GM12891 (cell line): ENCODE results near the gene HACD2.

Experiments
- POLR2A ChIP-seq: IDR thresholded peaks from 2 replicates; pipeline ENCODE4 v1.6.1; 2011; ENCODE audit warnings: low read depth, low read length, control low read depth
- POLR2AphosphoS5 ChIP-seq: IDR thresholded peaks from 2 replicates; pipeline ENCODE4 v1.6.1; 2011; ENCODE audit warnings: low read depth, low read length, control low read depth
- SPI1 ChIP-seq: IDR thresholded peaks from 2 replicates; pipeline ENCODE4 v1.6.1; 2011; ENCODE audit warnings: low read depth, low read length, control low read depth
- TAF1 ChIP-seq: IDR thresholded peaks from 2 replicates; pipeline ENCODE4 v1.6.1; 2011; ENCODE audit warnings: low read depth, low read length, control low read depth

GRCh38 chr3:123616593-123616992 is 31.7 kb upstream of the HACD2 start:
- TF ChIP-seq POLR2A (no peak), POLR2AphosphoS5 (no peak), TAF1 (no peak), SPI1 (no peak)
